Measurements from ENCODE around the gene KLRD1. TPM values are rescaled to one million over a fixed set of nuclear protein-coding genes. Genes with fewer than 3 reads are reported as not detected.

KLRD1 gene
- total RNA-seq (2014; rRNA removed; shearing (Covaris generic)): 0.04 and 0.48 TPM in 2 replicates

- no peaks in the 10 kb centered on the region for H3K27me3 ChIP-seq (ENCODE audit: control insufficient read depth, insufficient read depth, low read length)
- no peak within 1 kb of the TSS for H3K4me3 ChIP-seq (ENCODE audit: insufficient read depth, low read depth, low read length)
- H3K36me3 ChIP-seq (replicated peaks; ENCODE audit: control insufficient read depth, insufficient read depth, low read length): no peaks in the 10 kb centered on the region
- no peak for DNase-seq
Observed at GRCh38 chr12:10307630-10308029, at the start of gene KLRD1. Gene KLRD1 (plus strand): TSS chr12:10307870. CDS start chr12:10308078, 208 bp downstream.

- DNase-seq: no peak
- no peak overlapping the region for H3K4me3 ChIP-seq (ENCODE audit: insufficient read depth, low read depth, low read length)
- H3K27me3 ChIP-seq (ENCODE audit: control insufficient read depth, insufficient read depth, low read length): no peaks in the 10 kb centered on the region
- H3K36me3 ChIP-seq (replicated peaks; ENCODE audit: control insufficient read depth, insufficient read depth, low read length): no peaks in the 10 kb centered on the region
Observed at GRCh38 chr12:10260927-10261326, 46.7 kb upstream of the KLRD1 start.

- no peaks in the 10 kb centered on the region for H3K27me3 ChIP-seq (ENCODE audit: control insufficient read depth, insufficient read depth, low read length)
- H3K4me3 ChIP-seq (ENCODE audit: insufficient read depth, low read depth, low read length): no peak overlapping the region
- no peak for DNase-seq
- no peaks in the 10 kb centered on the region for H3K36me3 ChIP-seq (replicated peaks; ENCODE audit: control insufficient read depth, insufficient read depth, low read length)
Observed at GRCh38 chr12:10268037-10268436, 39.6 kb upstream of the KLRD1 start.

GRCh38 chr12:10272467-10272866 lies 35.2 kb upstream of the KLRD1 start:
- Histone ChIP-seq H3K36me3 (replicated peaks; ENCODE audit: control insufficient read depth, insufficient read depth, low read length) (no peaks in the 10 kb centered on the region), H3K4me3 (ENCODE audit: insufficient read depth, low read depth, low read length) (no peak overlapping the region), H3K27me3 (ENCODE audit: control insufficient read depth, insufficient read depth, low read length) (no peaks in the 10 kb centered on the region)
- DNase-seq: no peak

GRCh38 chr12:10276774-10277173 lies 30.9 kb upstream of the KLRD1 start:
- H3K27me3 ChIP-seq (ENCODE audit: control insufficient read depth, insufficient read depth, low read length): no peaks in the 10 kb centered on the region
- no peak for DNase-seq
- no peak overlapping the region for H3K4me3 ChIP-seq (ENCODE audit: insufficient read depth, low read depth, low read length)
- no peaks in the 10 kb centered on the region for H3K36me3 ChIP-seq (replicated peaks; ENCODE audit: control insufficient read depth, insufficient read depth, low read length)

GRCh38 chr12:10278104-10278503 lies 29.6 kb upstream of the KLRD1 start:
- no peak for DNase-seq
- no peak overlapping the region for H3K4me3 ChIP-seq (ENCODE audit: insufficient read depth, low read depth, low read length)
- H3K36me3 ChIP-seq (replicated peaks; ENCODE audit: control insufficient read depth, insufficient read depth, low read length): no peaks in the 10 kb centered on the region
- no peaks in the 10 kb centered on the region for H3K27me3 ChIP-seq (ENCODE audit: control insufficient read depth, insufficient read depth, low read length)

GRCh38 chr12:10279937-10280336 lies 27.7 kb upstream of the KLRD1 start:
- H3K27me3 ChIP-seq (ENCODE audit: control insufficient read depth, insufficient read depth, low read length): no peaks in the 10 kb centered on the region
- no peak overlapping the region for H3K4me3 ChIP-seq (ENCODE audit: insufficient read depth, low read depth, low read length)
- DNase-seq: no peak
- H3K36me3 ChIP-seq (replicated peaks; ENCODE audit: control insufficient read depth, insufficient read depth, low read length): no peaks in the 10 kb centered on the region

GRCh38 chr12:10283027-10283426 lies 24.6 kb upstream of the KLRD1 start:
- DNase-seq: no peak
- Histone ChIP-seq H3K4me3 (ENCODE audit: insufficient read depth, low read depth, low read length) (no peak overlapping the region), H3K36me3 (replicated peaks; ENCODE audit: control insufficient read depth, insufficient read depth, low read length) (no peaks in the 10 kb centered on the region), H3K27me3 (ENCODE audit: control insufficient read depth, insufficient read depth, low read length) (no peaks in the 10 kb centered on the region)

GRCh38 chr12:10285919-10286318 lies 21.8 kb upstream of the KLRD1 start:
- no peaks in the 10 kb centered on the region for H3K27me3 ChIP-seq (ENCODE audit: control insufficient read depth, insufficient read depth, low read length)
- no peak overlapping the region for H3K4me3 ChIP-seq (ENCODE audit: insufficient read depth, low read depth, low read length)
- H3K36me3 ChIP-seq (replicated peaks; ENCODE audit: control insufficient read depth, insufficient read depth, low read length): no peaks in the 10 kb centered on the region
- DNase-seq: no peak

GRCh38 chr12:10289005-10289754 lies 18.5 kb upstream of the KLRD1 start:
- DNase-seq: no peak
- no peaks in the 10 kb centered on the region for H3K36me3 ChIP-seq (replicated peaks; ENCODE audit: control insufficient read depth, insufficient read depth, low read length)
- no peaks in the 10 kb centered on the region for H3K27me3 ChIP-seq (ENCODE audit: control insufficient read depth, insufficient read depth, low read length)
- no peak overlapping the region for H3K4me3 ChIP-seq (ENCODE audit: insufficient read depth, low read depth, low read length)

GRCh38 chr12:10291030-10291429 lies 16.6 kb upstream of the KLRD1 start:
- DNase-seq: no peak
- no peaks in the 10 kb centered on the region for H3K36me3 ChIP-seq (replicated peaks; ENCODE audit: control insufficient read depth, insufficient read depth, low read length)
- no peak overlapping the region for H3K4me3 ChIP-seq (ENCODE audit: insufficient read depth, low read depth, low read length)
- H3K27me3 ChIP-seq (ENCODE audit: control insufficient read depth, insufficient read depth, low read length): no peaks in the 10 kb centered on the region

GRCh38 chr12:10293151-10293550 lies 14.5 kb upstream of the KLRD1 start:
- H3K36me3 ChIP-seq (replicated peaks; ENCODE audit: control insufficient read depth, insufficient read depth, low read length): no peaks in the 10 kb centered on the region
- no peaks in the 10 kb centered on the region for H3K27me3 ChIP-seq (ENCODE audit: control insufficient read depth, insufficient read depth, low read length)
- no peak for DNase-seq
- no peak overlapping the region for H3K4me3 ChIP-seq (ENCODE audit: insufficient read depth, low read depth, low read length)

- H3K27me3 ChIP-seq (ENCODE audit: control insufficient read depth, insufficient read depth, low read length): no peaks in the 10 kb centered on the region
- no peak overlapping the region for H3K4me3 ChIP-seq (ENCODE audit: insufficient read depth, low read depth, low read length)
- H3K36me3 ChIP-seq (replicated peaks; ENCODE audit: control insufficient read depth, insufficient read depth, low read length): no peaks in the 10 kb centered on the region
- DNase-seq: no peak
Observed at GRCh38 chr12:10293570-10294227, 14.0 kb upstream of the KLRD1 start.

- Histone ChIP-seq H3K27me3 (ENCODE audit: control insufficient read depth, insufficient read depth, low read length) (no peaks in the 10 kb centered on the region), H3K36me3 (replicated peaks; ENCODE audit: control insufficient read depth, insufficient read depth, low read length) (no peaks in the 10 kb centered on the region), H3K4me3 (ENCODE audit: insufficient read depth, low read depth, low read length) (no peak overlapping the region)
- no peak for DNase-seq
Observed at GRCh38 chr12:10301103-10301502, 6.6 kb upstream of the KLRD1 start.

GRCh38 chr12:10304161-10304574 lies 3.5 kb upstream of the KLRD1 start:
- H3K36me3 ChIP-seq (replicated peaks; ENCODE audit: control insufficient read depth, insufficient read depth, low read length): no peaks in the 10 kb centered on the region
- H3K27me3 ChIP-seq (ENCODE audit: control insufficient read depth, insufficient read depth, low read length): no peaks in the 10 kb centered on the region
- DNase-seq: no peak
- H3K4me3 ChIP-seq (ENCODE audit: insufficient read depth, low read depth, low read length): no peak overlapping the region

All from H7 (cell line).